ENCODE data around the gene PAQR8. TPM values are rescaled to one million over a fixed set of nuclear protein-coding genes. Genes with fewer than 3 reads are reported as not detected.

PAQR8 gene
- total RNA-seq, 2 donors from 2014 or later = 4.1 to 7.3 TPM

GRCh38 chr6:52435345-52435744 is 73.4 kb downstream of the PAQR8 start:
- no peak for DNase-seq (ENCODE audit: low spot score)
- H3K27ac ChIP-seq = no peak overlapping the region
- no peak for TF ChIP-seq CTCF (IDR thresholded peaks at IDR 0.05)
- no peaks in the 10 kb centered on the region for H3K27me3 ChIP-seq (replicated peaks; ENCODE audit: insufficient read depth)
- no peaks in the 10 kb centered on the region for H3K9me3 ChIP-seq
- H3K4me3 ChIP-seq = no peak overlapping the region
- H3K36me3 ChIP-seq = no peaks in the 10 kb centered on the region
- H3K4me1 ChIP-seq (ENCODE audit: control insufficient read depth in 1 of 2, low read depth in 2 of 2) = no peaks in the 10 kb centered on the region
- no peak for ATAC-seq (ENCODE audit: insufficient number of reproducible peaks, low FRiP score, low read depth)

- Histone ChIP-seq H3K9me3 (no peaks in the 10 kb centered on the region), H3K27ac (no peak overlapping the region), H3K4me1 (ENCODE audit: control insufficient read depth in 1 of 2, low read depth in 2 of 2) (no peaks in the 10 kb centered on the region), H3K4me3 (no peak overlapping the region), H3K36me3 (no peaks in the 10 kb centered on the region), H3K27me3 (replicated peaks; ENCODE audit: insufficient read depth) (no peaks in the 10 kb centered on the region)
- DNase-seq (ENCODE audit: low spot score) (no peak), ATAC-seq (ENCODE audit: insufficient number of reproducible peaks, low FRiP score, low read depth) (no peak)
- TF ChIP-seq CTCF (IDR thresholded peaks at IDR 0.05) = no peak
Observed at GRCh38 chr6:52438926-52439325, 77.0 kb downstream of the PAQR8 start.

GRCh38 chr6:52454556-52454955 is 92.6 kb downstream of the PAQR8 start:
- no peak overlapping the region for H3K4me3 ChIP-seq
- H3K36me3 ChIP-seq = no peaks in the 10 kb centered on the region
- ATAC-seq (ENCODE audit: insufficient number of reproducible peaks, low FRiP score, low read depth) (no peak), DNase-seq (ENCODE audit: low spot score) (no peak)
- no peak overlapping the region for H3K27ac ChIP-seq
- no peaks in the 10 kb centered on the region for H3K4me1 ChIP-seq (ENCODE audit: control insufficient read depth in 1 of 2, low read depth in 2 of 2)
- no peaks in the 10 kb centered on the region for H3K9me3 ChIP-seq
- TF ChIP-seq CTCF (IDR thresholded peaks at IDR 0.05) = no peak
- H3K27me3 ChIP-seq (replicated peaks; ENCODE audit: insufficient read depth) = no peaks in the 10 kb centered on the region

- H3K36me3 ChIP-seq = no peaks in the 10 kb centered on the region
- H3K4me3 ChIP-seq = no peak overlapping the region
- DNase-seq (ENCODE audit: low spot score) = no peak
- no peaks in the 10 kb centered on the region for H3K27me3 ChIP-seq (replicated peaks; ENCODE audit: insufficient read depth)
- no peak for ATAC-seq (ENCODE audit: insufficient number of reproducible peaks, low FRiP score, low read depth)
- no peak for TF ChIP-seq CTCF (IDR thresholded peaks at IDR 0.05)
- no peak overlapping the region for H3K27ac ChIP-seq
- H3K4me1 ChIP-seq (ENCODE audit: control insufficient read depth in 1 of 2, low read depth in 2 of 2) = no peaks in the 10 kb centered on the region
- H3K9me3 ChIP-seq = no peaks in the 10 kb centered on the region
Observed at GRCh38 chr6:52457096-52457495, 95.1 kb downstream of the PAQR8 start.

Other genes with a start within 250 kb of the PAQR8 start
- not detected for gene IL17A, start 175.8 kb upstream of the PAQR8 start, total RNA-seq
- gene IL17F, start 117.7 kb upstream of the PAQR8 start, total RNA-seq = not detected
- gene MCM3, start 77.4 kb upstream of the PAQR8 start, total RNA-seq = 10 to 100 TPM; 24.0 to 30.8 TPM
- gene EFHC1, start 58.2 kb downstream of the PAQR8 start, total RNA-seq = 10 to 100 TPM; 13.5 to 14.9 TPM
- 10 to 100 TPM; 40.0 to 41.8 TPM for gene TRAM2, start 214.9 kb downstream of the PAQR8 start, total RNA-seq